Stimulated activated CD8-positive, alpha-beta memory T cell treated with anti-CD3 and anti-CD28 coated beads, Interleukin-12 subunit alpha, Interleukin-12 subunit beta, amount 100 ng/mL, for 4 hours (primary cell): ENCODE data around the gene PSMC4.

ENCODE experiments used
- DNase-seq: peaks from one replicate; pipeline ENCODE4 v3.0.0-alpha.2; 2020; ENCODE audit warnings: low read depth

The PSMC4 gene

DNA sequence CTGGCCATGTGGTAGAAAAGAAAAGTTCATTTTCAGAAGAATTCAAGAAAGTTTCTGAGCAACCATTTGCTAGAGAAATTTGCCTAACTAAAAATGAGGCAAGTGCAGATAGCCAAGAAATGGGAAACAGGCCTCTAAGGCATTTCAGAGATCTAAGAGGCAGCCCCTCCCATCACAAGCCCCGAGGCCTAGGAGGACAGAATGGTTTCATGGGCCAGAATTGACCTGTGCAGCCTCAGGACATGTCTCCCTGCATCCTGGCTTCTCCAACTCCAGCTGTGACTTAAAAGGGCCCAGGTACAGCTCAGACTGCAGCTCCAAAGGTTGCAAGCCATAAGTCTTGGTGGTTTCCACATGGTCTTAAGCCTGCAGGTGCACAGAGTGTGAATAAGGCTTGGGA is 22.6 kb downstream of the PSMC4 start:
- no peak for DNase-seq

DNA sequence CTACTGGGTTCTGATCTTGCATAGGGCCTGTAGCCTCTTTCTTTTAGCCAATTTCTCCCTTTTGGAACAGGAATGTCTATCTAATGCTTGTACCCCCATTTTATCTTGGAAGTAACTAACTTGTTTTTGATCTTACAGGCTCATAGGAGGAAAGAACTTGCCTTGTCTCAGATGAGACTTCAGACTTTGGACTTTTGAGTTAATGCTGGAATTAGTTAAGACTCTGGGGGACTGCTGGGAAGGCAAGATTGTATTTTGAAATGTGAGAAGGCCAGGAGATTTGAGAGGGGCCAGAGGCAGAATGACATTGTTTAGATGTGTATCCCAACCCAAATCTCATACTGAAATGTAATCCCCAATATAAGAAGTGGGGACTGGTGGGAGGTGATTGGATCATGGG is 23.4 kb downstream of the PSMC4 start:
- no peak for DNase-seq

DNA sequence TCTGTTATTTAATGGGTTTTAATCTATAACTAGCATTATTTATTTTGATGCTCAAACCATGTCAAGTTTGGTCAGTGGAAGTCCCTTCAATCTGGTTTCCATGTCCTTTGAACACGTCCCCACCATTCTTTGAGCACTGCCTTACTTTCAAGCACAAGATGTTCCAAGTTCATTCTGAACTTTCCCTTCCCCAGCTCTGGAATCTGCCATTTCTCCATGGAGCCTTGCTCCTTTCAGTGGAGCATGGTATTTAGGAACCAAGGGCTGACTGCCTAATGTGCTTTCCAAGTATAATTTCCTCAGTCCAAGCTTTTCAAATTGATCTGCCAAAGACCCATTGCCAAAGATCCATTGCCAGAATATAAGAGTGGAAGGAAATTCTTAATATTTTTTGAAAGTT is 24.8 kb downstream of the PSMC4 start:
- no peak for DNase-seq

DNA sequence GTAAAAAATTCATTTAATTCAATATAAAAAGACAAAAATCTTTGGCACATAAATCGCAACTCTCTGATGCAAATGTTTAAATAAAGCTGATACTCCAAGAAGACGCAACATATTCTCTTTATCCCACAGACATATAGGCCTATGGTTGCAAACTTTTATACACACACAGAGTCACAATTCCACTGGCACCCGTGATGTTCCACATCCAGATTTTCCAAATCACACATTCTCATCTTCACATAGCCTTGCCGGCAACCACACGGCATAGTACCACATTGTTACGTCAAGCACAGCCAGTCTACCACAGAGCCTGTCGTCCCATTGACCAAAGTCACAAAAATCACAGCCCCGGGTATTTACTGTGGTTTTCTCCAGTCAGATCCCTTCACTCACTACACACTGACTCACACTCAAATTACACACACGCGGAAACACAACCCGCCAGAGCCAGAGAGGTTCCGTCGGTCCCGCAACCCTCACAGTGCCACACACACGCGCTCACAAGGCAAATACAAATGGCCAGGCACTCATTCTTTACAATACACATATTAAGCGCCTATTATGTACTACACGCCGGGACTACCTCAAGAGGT is 25.3 kb downstream of the PSMC4 start:
- no peak for DNase-seq

DNA sequence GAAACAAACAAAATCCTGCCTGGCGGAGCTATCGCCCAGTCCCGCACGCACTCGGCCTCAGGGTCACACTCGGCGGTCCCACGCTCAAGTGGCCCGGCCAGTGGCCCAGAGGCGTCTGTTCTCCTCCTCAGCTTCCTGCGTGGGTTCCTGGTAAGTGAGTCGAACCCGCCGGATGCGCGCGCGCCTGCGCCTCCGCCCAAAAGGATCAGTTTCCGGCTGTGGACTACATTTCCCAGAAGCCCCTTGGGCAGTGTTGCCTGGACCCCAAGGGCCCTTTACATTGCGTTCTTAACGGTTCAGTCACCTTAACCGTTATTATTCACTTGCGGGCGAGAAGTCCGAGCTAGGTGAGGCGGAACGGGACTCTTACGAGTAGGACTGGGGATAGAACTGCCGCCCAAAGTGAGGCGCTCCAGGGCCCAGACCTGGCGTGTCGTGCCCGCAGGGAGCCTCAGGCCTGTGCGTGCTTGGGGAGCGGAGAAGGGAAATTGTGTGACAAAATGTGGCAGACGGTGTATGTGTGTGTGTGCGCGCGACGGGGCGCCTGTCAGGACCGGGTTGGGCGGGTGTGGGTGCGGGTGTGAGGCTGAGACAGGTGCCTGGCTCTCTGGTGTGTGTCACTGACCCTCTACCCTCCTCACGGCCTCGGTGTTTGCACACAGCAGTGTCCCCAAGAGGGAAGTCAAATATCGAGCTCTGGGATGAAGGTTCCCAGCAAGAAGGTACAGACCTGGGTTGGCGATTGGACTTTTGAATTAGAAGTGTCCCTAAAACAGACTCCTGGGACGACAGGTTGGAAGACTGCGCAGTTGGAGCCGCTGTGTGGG is 26.1 kb downstream of the PSMC4 start, which contains the start of gene ZNF546:
TSS of gene ZNF546 (plus strand) at position 250 of the 827 bp plus-strand sequence. CDS start 1,267 bp downstream, outside the sequence.
- peak; percentile 88 for DNase-seq

DNA sequence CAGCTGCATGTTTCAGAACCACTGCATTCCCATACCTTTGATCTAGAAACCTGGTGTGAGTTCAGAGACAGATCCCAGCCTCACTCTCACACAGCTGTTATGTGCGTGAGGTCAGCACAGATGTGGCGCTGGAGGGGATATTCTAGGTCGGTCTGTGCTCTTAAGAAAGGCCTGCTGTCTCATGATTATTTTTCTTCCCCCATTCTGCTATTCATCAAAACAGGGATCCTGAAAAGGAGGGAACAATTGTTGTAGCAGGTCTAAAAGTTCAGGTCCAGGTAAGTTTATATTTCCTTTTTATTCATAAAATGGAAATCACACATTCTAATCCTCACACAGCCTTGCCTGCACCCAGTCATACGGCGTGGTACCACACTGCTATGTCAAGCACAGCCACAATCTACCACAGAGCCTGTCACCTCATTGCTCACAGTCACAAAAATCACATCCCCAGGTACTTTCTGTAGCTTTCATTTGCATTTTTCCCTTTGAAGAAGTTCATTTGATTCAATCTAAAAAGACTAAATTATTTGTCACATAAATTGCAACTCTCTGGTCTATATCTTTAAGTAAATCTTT is 26.8 kb downstream of the PSMC4 start:
- no peak for DNase-seq

DNA sequence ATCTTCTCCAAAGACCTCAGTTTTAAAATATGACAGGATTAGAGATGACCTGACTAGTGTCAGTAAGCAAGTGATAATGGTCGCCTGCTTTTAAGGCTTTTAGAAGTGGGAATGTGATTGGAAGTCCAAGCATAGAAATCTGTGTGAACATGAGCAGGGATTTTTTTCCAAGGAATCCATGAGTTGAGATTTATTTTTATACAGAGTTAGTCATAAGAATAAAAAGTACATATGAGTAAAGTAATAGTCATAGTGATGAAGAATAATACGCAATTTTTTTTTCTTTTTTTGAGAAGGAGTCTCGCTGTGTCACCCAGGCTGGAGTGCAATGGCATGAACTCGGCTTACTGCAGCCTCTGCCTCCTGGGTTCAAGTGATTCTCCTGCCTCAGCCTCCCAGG is 27.5 kb downstream of the PSMC4 start:
- no peak for DNase-seq

DNA sequence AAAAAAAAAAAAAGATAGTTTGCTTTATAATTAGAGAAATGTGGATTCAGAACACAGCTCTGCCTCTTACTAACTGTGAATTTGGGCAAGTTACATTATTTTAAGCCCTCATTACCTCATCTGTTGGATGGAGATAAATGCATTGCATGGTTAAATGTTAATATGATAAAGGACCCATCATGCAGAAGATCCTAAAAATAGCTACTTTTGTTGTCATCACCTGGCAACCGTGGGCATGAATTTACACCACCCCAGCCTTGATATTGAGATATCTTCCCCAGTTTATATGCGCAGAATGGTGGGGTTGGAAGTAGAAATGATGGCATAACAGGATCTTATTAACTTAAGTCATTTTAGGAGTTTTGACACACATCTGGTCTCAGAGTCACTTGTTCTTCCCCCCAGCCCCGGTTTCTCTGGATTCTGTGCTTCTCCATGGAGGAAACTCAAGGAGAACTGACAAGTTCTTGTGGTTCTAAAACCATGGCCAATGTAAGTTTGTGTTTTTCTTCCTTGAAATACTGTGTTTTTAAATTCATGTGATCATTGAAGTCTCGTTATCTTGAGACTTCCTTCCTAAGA is 34.8 kb downstream of the PSMC4 start:
- no peak for DNase-seq

DNA sequence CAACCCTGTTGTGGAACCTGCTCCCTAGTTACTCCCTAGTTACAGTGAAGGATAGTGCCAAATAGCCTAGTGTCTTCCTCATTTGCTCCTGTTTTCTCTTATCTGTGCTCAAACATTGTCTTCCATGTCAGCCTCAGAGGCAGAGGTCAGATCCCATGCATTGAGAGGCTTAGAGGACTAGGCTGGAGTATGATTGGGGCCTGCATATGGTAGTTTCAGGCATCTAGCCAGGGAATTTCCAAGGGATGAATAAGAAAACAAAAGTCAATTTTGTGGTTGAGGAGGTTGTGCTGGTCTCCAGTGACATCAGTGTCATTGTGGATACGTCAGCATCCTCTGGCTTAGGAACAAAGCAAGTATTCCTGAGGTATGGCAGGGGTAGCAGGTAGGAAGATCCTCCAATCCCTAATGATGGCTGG is 35.3 kb downstream of the PSMC4 start:
- no peak for DNase-seq

DNA sequence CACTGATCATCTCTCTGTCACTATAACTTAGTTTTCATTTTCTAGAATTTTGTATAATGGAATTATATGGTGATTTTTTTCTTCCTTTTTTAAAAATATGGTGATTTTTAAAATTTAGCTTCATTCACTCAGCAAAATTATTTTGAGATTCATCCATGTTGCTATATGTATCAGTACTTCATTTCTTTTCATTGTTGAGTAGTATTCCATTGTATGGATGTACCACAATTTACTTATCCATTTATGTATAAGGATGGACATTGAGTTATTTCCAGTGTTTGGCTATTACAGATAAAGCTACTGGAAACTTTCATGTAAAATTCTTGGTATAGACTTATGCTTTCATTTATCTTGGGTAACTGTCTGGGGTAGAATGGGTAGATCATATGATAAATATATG is 38.7 kb downstream of the PSMC4 start:
- no peak for DNase-seq

DNA sequence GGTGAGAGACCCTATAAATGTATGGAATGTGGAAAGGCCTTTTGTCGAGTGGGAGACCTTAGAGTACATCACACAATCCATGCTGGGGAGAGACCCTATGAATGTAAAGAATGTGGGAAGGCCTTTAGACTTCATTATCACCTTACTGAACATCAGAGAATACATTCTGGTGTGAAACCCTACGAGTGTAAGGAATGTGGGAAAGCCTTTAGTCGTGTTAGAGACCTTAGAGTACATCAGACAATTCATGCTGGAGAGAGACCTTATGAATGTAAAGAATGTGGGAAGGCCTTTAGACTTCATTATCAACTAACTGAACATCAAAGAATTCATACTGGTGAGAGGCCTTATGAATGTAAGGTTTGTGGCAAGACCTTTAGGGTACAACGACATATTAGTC is 43.0 kb downstream of the PSMC4 start:
- DNase-seq, result no peak

DNA sequence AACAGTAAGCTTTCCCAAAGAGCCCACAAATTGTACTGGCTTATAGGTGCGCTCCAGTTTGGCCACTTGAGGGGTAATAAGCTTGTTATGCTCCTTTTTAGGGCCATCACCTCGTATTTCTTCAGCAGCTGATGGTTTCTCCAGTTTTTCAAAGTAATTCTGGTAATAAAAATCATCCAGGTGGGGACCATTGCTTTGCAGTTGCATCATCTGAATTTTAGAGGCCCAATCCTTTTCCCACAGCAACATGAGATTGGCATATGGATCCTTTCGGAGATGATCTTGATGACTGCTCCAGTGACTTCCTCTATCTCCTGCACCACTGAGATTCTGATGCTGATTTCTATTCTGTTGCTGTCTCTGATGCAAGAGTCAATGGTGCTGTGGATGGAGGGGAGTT is 53.0 kb downstream of the PSMC4 start:
- DNase-seq, result no peak

DNA sequence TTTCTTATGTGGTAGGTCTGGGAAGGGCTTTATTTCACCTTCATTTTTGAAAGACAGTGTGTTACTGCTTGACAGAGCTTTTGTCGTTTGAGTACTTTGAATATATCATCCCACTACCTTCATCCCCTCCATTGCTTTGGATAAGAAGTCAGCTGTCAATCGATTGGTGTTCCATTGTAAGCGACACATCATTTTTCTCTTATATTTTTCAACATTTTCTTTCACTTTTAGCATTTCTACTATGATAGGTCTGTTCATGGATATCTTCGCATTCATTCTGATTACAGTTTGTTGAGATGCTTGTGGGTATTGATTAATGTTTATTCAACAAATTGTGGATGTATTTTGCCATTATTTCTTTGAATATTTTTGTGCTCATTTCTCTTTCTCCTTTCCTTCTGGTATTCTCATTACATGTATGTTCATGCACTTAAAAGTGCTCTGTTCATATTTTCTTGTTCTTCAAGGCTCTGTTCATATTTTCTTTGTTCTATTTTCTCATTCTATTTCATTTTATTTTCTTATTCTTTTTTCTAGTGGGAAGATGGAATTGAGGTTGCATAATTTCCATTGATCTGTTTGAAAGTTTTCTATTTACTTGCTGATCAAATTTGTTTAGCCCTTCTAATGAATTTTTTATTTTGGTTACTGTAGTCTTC is 55.1 kb downstream of the PSMC4 start:
- DNase-seq, result no peak

DNA sequence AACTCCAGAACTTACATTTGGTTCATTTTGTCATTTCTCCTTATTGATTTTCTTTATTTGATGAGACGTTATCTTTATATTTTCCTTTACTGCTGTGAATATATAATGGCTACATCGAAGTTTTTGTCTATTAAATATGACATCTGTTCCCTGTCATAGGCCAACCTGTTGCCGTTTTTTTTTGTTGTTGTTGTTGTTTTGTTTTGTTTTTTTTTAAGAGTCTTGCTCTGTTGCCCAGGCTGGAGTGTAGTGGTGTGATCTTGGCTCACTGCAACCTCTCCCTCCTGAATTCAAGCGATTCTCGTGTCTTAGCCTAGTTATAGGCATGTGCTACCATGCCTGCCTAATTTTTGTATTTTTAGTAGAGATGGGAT is 55.6 kb downstream of the PSMC4 start:
- no peak for DNase-seq
